ENCODE measurements around the gene TMPRSS4. TPM values are rescaled to one million over a fixed set of nuclear protein-coding genes. Genes with fewer than 3 reads are reported as not detected.

The TMPRSS4 gene
- total RNA-seq, 1 experiment from 2014 or later: 1.5 TPM

- no peak for ATAC-seq
These were observed 86.0 kb downstream of the TMPRSS4 start for GRCh38 chr11:118162846-118163245.

More at GRCh38 chr11:118162846-118163245, 86.0 kb downstream of the TMPRSS4 start:
- H3K27me3 ChIP-seq (ENCODE audit: insufficient read depth, low read length): no peaks in the 10 kb centered on the region
- no peaks in the 10 kb centered on the region for H3K9me2 ChIP-seq (ENCODE audit: insufficient read depth)
- H3K79me2 ChIP-seq (ENCODE audit: insufficient read depth, low read length): no peaks in the 10 kb centered on the region
- RAD21 ChIA-PET (ENCODE audit: low non-redundant PET in 1 of 2, low total read pairs in 2 of 2, uncharacterized antibody in 2 of 2, unreplicated experiment in 2 of 2): no interaction called here
- no TSS peak for BruUV-seq (replicated peaks)
- H3K9ac ChIP-seq (ENCODE audit: low read length): no peak overlapping the region
- no peak overlapping the region for H2AFZ ChIP-seq (ENCODE audit: low read depth, low read length, poor library complexity, severe bottlenecking)
- intact Hi-C loops (cut with micrococcal nuclease): no loop called here
- no peak for TF ChIP-seq RAD21 (IDR thresholded peaks at IDR 0.05; ENCODE audit: low read depth)
- TF ChIP-seq ZFX (IDR thresholded peaks at IDR 0.05): no peak
- no peak for TF ChIP-seq ZBTB33 (IDR thresholded peaks at IDR 0.05; ENCODE audit: extremely low read depth, insufficient replicate concordance, low read length)
- TF ChIP-seq ZNF274 (IDR thresholded peaks at IDR 0.05; ENCODE audit: low read depth, low read length): no peak
- TF ChIP-seq EZH2 (IDR thresholded peaks at IDR 0.05): no peak
- TF ChIP-seq MAX (IDR thresholded peaks at IDR 0.05): no peak
- no peak for TF ChIP-seq SP1 (IDR thresholded peaks at IDR 0.05; ENCODE audit: low read depth)
- TF ChIP-seq, protein P1, sequence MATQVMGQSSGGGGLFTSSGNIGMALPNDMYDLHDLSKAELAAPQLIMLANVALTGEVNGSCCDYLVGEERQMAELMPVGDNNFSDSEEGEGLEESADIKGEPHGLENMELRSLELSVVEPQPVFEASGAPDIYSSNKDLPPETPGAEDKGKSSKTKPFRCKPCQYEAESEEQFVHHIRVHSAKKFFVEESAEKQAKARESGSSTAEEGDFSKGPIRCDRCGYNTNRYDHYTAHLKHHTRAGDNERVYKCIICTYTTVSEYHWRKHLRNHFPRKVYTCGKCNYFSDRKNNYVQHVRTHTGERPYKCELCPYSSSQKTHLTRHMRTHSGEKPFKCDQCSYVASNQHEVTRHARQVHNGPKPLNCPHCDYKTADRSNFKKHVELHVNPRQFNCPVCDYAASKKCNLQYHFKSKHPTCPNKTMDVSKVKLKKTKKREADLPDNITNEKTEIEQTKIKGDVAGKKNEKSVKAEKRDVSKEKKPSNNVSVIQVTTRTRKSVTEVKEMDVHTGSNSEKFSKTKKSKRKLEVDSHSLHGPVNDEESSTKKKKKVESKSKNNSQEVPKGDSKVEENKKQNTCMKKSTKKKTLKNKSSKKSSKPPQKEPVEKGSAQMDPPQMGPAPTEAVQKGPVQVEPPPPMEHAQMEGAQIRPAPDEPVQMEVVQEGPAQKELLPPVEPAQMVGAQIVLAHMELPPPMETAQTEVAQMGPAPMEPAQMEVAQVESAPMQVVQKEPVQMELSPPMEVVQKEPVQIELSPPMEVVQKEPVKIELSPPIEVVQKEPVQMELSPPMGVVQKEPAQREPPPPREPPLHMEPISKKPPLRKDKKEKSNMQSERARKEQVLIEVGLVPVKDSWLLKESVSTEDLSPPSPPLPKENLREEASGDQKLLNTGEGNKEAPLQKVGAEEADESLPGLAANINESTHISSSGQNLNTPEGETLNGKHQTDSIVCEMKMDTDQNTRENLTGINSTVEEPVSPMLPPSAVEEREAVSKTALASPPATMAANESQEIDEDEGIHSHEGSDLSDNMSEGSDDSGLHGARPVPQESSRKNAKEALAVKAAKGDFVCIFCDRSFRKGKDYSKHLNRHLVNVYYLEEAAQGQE (IDR thresholded peaks at IDR 0.05; ENCODE audit: low read depth): no peak
- TF ChIP-seq CEBPB (IDR thresholded peaks at IDR 0.05; ENCODE audit: low read depth): no peak
- TF ChIP-seq SRF (IDR thresholded peaks at IDR 0.05; ENCODE audit: low read depth): no peak
- TF ChIP-seq YY1 (IDR thresholded peaks at IDR 0.05; ENCODE audit: extremely low read depth, insufficient replicate concordance, low read depth, low read length): no peak
- TF ChIP-seq, protein P2, sequence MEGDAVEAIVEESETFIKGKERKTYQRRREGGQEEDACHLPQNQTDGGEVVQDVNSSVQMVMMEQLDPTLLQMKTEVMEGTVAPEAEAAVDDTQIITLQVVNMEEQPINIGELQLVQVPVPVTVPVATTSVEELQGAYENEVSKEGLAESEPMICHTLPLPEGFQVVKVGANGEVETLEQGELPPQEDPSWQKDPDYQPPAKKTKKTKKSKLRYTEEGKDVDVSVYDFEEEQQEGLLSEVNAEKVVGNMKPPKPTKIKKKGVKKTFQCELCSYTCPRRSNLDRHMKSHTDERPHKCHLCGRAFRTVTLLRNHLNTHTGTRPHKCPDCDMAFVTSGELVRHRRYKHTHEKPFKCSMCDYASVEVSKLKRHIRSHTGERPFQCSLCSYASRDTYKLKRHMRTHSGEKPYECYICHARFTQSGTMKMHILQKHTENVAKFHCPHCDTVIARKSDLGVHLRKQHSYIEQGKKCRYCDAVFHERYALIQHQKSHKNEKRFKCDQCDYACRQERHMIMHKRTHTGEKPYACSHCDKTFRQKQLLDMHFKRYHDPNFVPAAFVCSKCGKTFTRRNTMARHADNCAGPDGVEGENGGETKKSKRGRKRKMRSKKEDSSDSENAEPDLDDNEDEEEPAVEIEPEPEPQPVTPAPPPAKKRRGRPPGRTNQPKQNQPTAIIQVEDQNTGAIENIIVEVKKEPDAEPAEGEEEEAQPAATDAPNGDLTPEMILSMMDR (IDR thresholded peaks at IDR 0.05 in 2 of 3, conservative IDR thresholded peaks at IDR 0.05 in 1 of 3; ENCODE audit: borderline replicate concordance in 1 of 3, insufficient read depth in 1 of 3, low read depth in 2 of 3, low read length in 2 of 3): no peak
- TF ChIP-seq TCF7L2 (IDR thresholded peaks at IDR 0.05; ENCODE audit: borderline replicate concordance, extremely low read depth, insufficient read depth, insufficient read length): no peak
- TF ChIP-seq POLR2AphosphoS5 (IDR thresholded peaks at IDR 0.05; ENCODE audit: low read depth, low read length): no peak
- TF ChIP-seq JUND (IDR thresholded peaks at IDR 0.05): no peak
- TF ChIP-seq, protein P3, sequence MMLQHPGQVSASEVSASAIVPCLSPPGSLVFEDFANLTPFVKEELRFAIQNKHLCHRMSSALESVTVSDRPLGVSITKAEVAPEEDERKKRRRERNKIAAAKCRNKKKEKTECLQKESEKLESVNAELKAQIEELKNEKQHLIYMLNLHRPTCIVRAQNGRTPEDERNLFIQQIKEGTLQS (IDR thresholded peaks at IDR 0.05): no peak
- TF ChIP-seq POLR2A (IDR thresholded peaks at IDR 0.05; ENCODE audit: borderline replicate concordance, extremely low read depth, insufficient read depth, insufficient read length): no peak
- TF ChIP-seq FOSL1 (IDR thresholded peaks at IDR 0.05; ENCODE audit: low read depth): no peak
- TF ChIP-seq EZH2phosphoT487 (IDR thresholded peaks at IDR 0.05; ENCODE audit: borderline replicate concordance): no peak
- DNase-seq (ENCODE audit: low read depth, low spot score): no peak
- no peak overlapping the region for H3K4me3 ChIP-seq (replicated peaks in 1 of 2; ENCODE audit: low read depth in 1 of 2, low read length in 2 of 2)
- CTCF ChIA-PET: interaction anchor here (0.7 to 1.0 kb wide), 2 partner anchors 9 to 14 kb away, joined by 3 to 4 read pairs; no protein-coding TSS in a partner anchor
- no peak overlapping the region for H3K4me2 ChIP-seq (ENCODE audit: low read length)
- POLR2A ChIA-PET: no interaction called here
- no peaks in the 10 kb centered on the region for H3K4me1 ChIP-seq (ENCODE audit: control insufficient read depth in 1 of 2, insufficient read depth in 2 of 2, low read length in 2 of 2)
- no peaks in the 10 kb centered on the region for H3K9me3 ChIP-seq (ENCODE audit: control insufficient read depth in 1 of 2, insufficient read depth in 1 of 2, low read depth in 1 of 2, low read length in 2 of 2)
- H4K20me1 ChIP-seq (ENCODE audit: insufficient read depth): no peaks in the 10 kb centered on the region
- H3K27ac ChIP-seq (ENCODE audit: low read depth, low read length): no peak overlapping the region
- no peaks in the 10 kb centered on the region for H3K36me3 ChIP-seq (ENCODE audit: control insufficient read depth in 1 of 2, insufficient read depth in 2 of 2, low read length in 2 of 2)

Measured in HCT116 (cell line).